CD4-positive, alpha-beta memory T cell (primary cell): Measurements from ENCODE around the gene LRRC4B. TPM values are rescaled to one million over a fixed set of nuclear protein-coding genes. Genes with fewer than 3 reads are reported as not detected.
A peak's percentile ranks its signal among the peaks of the same experiment; 100 is the strongest.

ENCODE experiments used
- CTCF ChIA-PET: fragments of 350-600 bp; sonication (Branson Sonifier 250); formaldehyde crosslinking; loops from one replicate; lab custom pipeline; 2021; ENCODE audit warnings: inconsistent platforms; ENCODE audit not compliant: partially characterized antibody; lab: Charles Lee
- POLR2A ChIA-PET: fragments of 350-600 bp; sonication (Branson Sonifier 250); formaldehyde crosslinking; loops from one replicate; lab custom pipeline; 2021; ENCODE audit not compliant: partially characterized antibody; lab: Charles Lee
- DNase-seq, 5 donors: peaks; one replicate each; pipeline versions ENCODE4 v3.0.0 to v3.0.0-alpha.2; 2020 to 2022; ENCODE audit warnings: mixed read lengths in 1 of 5
- H3K27ac ChIP-seq: one replicate; pipeline ENCODE4 v1.7.0; 2013; ENCODE audit warnings: low read depth, low read length
- H3K27me3 ChIP-seq: 2 replicates; pipeline ENCODE4 v1.7.0; 2013; ENCODE audit warnings: mild to moderate bottlenecking, low read length, moderate library complexity; ENCODE audit not compliant: insufficient read depth
- H3K36me3 ChIP-seq: 2 replicates; pipeline ENCODE4 v1.7.0; 2013; ENCODE audit warnings: mild to moderate bottlenecking, low read length, moderate library complexity; ENCODE audit not compliant: insufficient read depth
- H3K4me1 ChIP-seq: 2 replicates; pipeline ENCODE4 v1.7.0; 2013; ENCODE audit warnings: mild to moderate bottlenecking, low read length, moderate library complexity; ENCODE audit not compliant: insufficient read depth
- H3K4me3 ChIP-seq, 2 donors: one replicate each; pipeline ENCODE4 v1.7.0; 2013; ENCODE audit warnings: low read length in 2 of 2, mild to moderate bottlenecking in 1 of 2
- H3K9me3 ChIP-seq, 2 donors: one replicate each; pipeline ENCODE4 v1.7.0; 2013; ENCODE audit warnings: low read length in 2 of 2, control low read depth in 1 of 2; ENCODE audit not compliant: control insufficient read depth in 1 of 2
- H3K27ac Mint-ChIP-seq, 7 donors: one replicate each; pipeline ENCODE4 v1.8.0; 2020 to 2021; ENCODE audit warnings: mixed read lengths in 7 of 7, mild to moderate bottlenecking in 6 of 7, inconsistent platforms in 3 of 7, moderate library complexity in 3 of 7
- H3K27me3 Mint-ChIP-seq, 2 donors: one replicate each; pipeline ENCODE4 v1.8.0; 2020 to 2021; ENCODE audit warnings: mixed read lengths in 2 of 2
- H3K36me3 Mint-ChIP-seq, 2 donors: one replicate each; pipeline ENCODE4 v1.8.0; 2020 to 2021; ENCODE audit warnings: mixed read lengths in 2 of 2, inconsistent platforms in 1 of 2, mild to moderate bottlenecking in 1 of 2
- H3K4me1 Mint-ChIP-seq, 4 donors: one replicate each; pipeline ENCODE4 v1.8.0; 2020 to 2021; ENCODE audit warnings: mixed read lengths in 4 of 4, mild to moderate bottlenecking in 1 of 4
- H3K4me3 Mint-ChIP-seq, 8 donors: one replicate each; pipeline ENCODE4 v1.8.0; 2020 to 2021; ENCODE audit warnings: mixed read lengths in 8 of 8, mild to moderate bottlenecking in 7 of 8, moderate library complexity in 6 of 8, inconsistent platforms in 3 of 8
- H3K9me3 Mint-ChIP-seq, 8 donors: one replicate each; pipeline ENCODE4 v1.8.0; 2020 to 2021; ENCODE audit warnings: mixed read lengths in 8 of 8, mild to moderate bottlenecking in 5 of 8, inconsistent platforms in 3 of 8, moderate library complexity in 1 of 8
- intact Hi-C: fragments of 100-400 bp; cut with micrococcal nuclease; formaldehyde crosslinking; loops from one replicate; pipeline ENCODE4 v1.15.1; 2023
- polyA plus RNA-seq, 2 donors: library from polyadenylated mRNA; unstranded; fragments of 300-500 nt; fragmentation: Illumina TruSeq; gene quantifications; one replicate each; pipeline ENCODE4 v1.2.3, GENCODE V29; 2021
- total RNA-seq, 2 experiments: library from RNA; stranded (reverse); gene quantifications; one replicate each; pipeline ENCODE4 v1.2.3, GENCODE V29; 2021

The LRRC4B gene
- total and polyA plus RNA-seq, 4 experiments from 2014 or later, result 0.08 TPM; not detected in 3

- Mint-ChIP-seq H3K36me3 (peaks cover 9 to 11% of the 10 kb centered on the region in 2 donors), H3K27me3 (no peaks in the 10 kb centered on the region), H3K4me3 (peak overlapping the region in 1 of 8 donors; percentile 29), H3K27ac (peak overlapping the region in 6 of 7 donors; percentile 43 to 83 (median 62)), H3K9me3 (no peaks in the 10 kb centered on the region), H3K4me1 (peaks cover 20 to 40% (median 27%) of the 10 kb centered on the region in 4 donors)
- no peak overlapping the region for H3K27ac ChIP-seq
- H3K4me3 ChIP-seq, result no peak overlapping the region
- H3K4me1 ChIP-seq, result peaks cover 12% of the 10 kb centered on the region
- no peak for DNase-seq
- CTCF ChIA-PET, result no interaction called here
- intact Hi-C loops, result no loop called here
- H3K9me3 ChIP-seq, result no peaks in the 10 kb centered on the region
- POLR2A ChIA-PET, result no interaction called here
- no peaks in the 10 kb centered on the region for H3K27me3 ChIP-seq
- no peaks in the 10 kb centered on the region for H3K36me3 ChIP-seq
Measured at GRCh38 chr19:50490991-50491472, 77.2 kb downstream of the LRRC4B start.

GRCh38 chr19:50490411-50490811, 77.8 kb downstream of the LRRC4B start:
- no peaks in the 10 kb centered on the region for H3K9me3 ChIP-seq
- H3K27ac Mint-ChIP-seq, result peak overlapping the region in 2 of 7 donors; percentile 17 to 55
- ChIA-PET POLR2A (no interaction called here), CTCF (no interaction called here)
- H3K27ac ChIP-seq, result no peak overlapping the region
- peaks cover 20 to 40% (median 29%) of the 10 kb centered on the region in 4 donors for H3K4me1 Mint-ChIP-seq
- H3K4me1 ChIP-seq, result peaks cover 12% of the 10 kb centered on the region
- H3K4me3 Mint-ChIP-seq, result no peak overlapping the region
- no peak for DNase-seq
- H3K36me3 Mint-ChIP-seq, result peaks cover 12 to 15% of the 10 kb centered on the region in 2 donors
- H3K9me3 Mint-ChIP-seq, result peaks cover 0 to 2% (median 0%) of the 10 kb centered on the region in 8 donors
- H3K27me3 ChIP-seq, result no peaks in the 10 kb centered on the region
- no peaks in the 10 kb centered on the region for H3K36me3 ChIP-seq
- no peaks in the 10 kb centered on the region for H3K27me3 Mint-ChIP-seq
- no peak overlapping the region for H3K4me3 ChIP-seq
- intact Hi-C loops, result no loop called here

GRCh38 chr19:50489461-50490011, 78.7 kb downstream of the LRRC4B start:
- Mint-ChIP-seq H3K36me3 (peaks cover 13 to 17% of the 10 kb centered on the region in 2 donors), H3K4me1 (peaks cover 20 to 40% (median 29%) of the 10 kb centered on the region in 4 donors), H3K27ac (no peak overlapping the region), H3K27me3 (no peaks in the 10 kb centered on the region), H3K4me3 (peak overlapping the region in 1 of 8 donors; percentile 34), H3K9me3 (peaks cover 0 to 2% (median 0%) of the 10 kb centered on the region in 8 donors)
- Histone ChIP-seq H3K4me1 (peaks cover 12% of the 10 kb centered on the region), H3K27ac (no peak overlapping the region), H3K36me3 (no peaks in the 10 kb centered on the region), H3K9me3 (no peaks in the 10 kb centered on the region), H3K27me3 (no peaks in the 10 kb centered on the region), H3K4me3 (no peak overlapping the region)
- intact Hi-C loops, result no loop called here
- ChIA-PET CTCF (no interaction called here), POLR2A (no interaction called here)
- no peak for DNase-seq

DNA sequence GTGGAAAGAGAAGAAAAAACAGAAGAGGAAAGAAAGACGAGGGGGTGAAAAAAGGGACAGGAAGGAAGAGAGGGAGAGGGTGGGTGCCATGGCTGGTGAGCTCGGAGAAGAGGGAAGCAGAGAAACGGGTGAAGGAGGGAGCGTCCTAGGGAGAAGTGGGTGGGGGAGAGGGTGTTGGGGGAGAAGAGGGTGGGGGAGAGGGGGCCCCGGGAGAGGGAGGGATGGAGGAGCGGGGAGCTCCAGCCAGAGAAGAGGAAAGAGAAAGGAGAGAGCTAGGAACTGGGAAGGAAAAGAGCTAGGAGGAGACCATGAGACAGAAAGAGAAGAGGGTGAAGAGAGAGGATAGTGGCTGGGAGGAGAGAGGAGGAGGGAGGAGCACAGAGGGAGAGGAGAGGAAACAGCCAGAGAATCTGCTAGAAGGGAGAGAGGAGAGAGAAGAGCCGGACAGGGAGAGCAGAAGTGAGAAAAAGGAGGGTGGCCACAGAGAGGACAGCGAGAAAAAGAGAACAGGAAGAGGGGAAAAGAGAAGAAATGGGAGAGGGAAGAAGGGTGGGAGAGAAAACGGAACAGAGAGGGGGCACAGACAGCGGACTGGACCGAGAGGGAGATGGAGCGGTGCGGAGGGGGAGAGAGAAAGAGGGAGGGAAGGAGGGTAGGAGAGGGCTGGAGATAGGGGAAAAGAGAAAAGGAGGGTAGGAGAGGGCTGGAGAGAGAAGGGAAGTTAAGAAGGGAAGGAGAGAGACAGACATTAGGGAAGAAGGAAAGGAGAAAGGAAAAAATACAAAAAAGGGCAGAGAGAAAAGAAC, 79.6 kb downstream of the LRRC4B start:
- Mint-ChIP-seq H3K9me3 (peaks cover 0 to 2% (median 0%) of the 10 kb centered on the region in 8 donors), H3K4me1 (peaks cover 20 to 40% (median 29%) of the 10 kb centered on the region in 4 donors)
- CTCF ChIA-PET, result no interaction called here

DNA sequence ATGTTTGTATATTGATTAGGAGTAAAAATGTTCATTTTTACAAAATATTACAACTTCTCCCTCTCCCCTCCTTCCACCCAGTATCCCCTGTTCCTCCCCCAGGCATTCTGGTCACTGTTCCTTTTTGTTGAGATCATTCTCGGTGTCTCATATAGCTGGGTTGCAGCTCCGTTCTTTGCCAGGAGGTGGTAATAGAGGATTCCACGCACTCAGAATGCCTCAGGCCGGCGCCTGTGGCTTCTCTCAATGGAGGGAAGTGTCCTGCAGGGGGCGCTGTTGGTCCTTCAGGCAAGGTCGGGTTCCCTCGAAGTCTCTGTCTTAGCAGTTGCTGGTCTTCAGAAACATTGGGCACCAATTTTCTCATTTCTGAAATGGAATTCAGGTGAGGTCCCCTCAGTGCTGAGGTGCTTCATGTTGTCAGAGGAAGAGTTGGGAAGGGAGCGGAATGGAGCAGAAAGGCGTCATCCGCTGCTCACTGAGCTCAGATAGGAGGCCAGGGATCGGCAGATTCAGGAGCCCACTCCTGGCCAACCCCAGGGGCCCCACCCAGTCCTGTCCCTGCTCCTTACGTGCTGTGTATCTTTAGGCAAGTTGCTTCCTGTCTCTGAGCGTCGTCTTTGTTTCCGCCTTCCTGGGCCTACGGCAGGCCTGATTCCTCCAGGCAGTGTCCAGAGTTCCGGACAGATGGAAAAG, 81.3 kb downstream of the LRRC4B start:
- no peak overlapping the region for H3K4me3 ChIP-seq
- H3K4me1 ChIP-seq, result peaks cover 8% of the 10 kb centered on the region
- no peaks in the 10 kb centered on the region for H3K9me3 ChIP-seq
- Mint-ChIP-seq H3K4me1 (peaks cover 16 to 34% (median 24%) of the 10 kb centered on the region in 4 donors), H3K27me3 (no peaks in the 10 kb centered on the region), H3K9me3 (peaks cover 0 to 2% (median 0%) of the 10 kb centered on the region in 8 donors), H3K27ac (peak overlapping the region in 1 of 7 donors; percentile 30), H3K4me3 (no peak overlapping the region), H3K36me3 (peaks cover 19 to 29% of the 10 kb centered on the region in 2 donors)
- H3K27ac ChIP-seq, result no peak overlapping the region
- POLR2A ChIA-PET, result interaction anchor here (1.1 kb wide), 1 partner anchor 24 kb away, joined by 3 read pairs; the partner anchor contains the start of gene JOSD2
- intact Hi-C loops, result no loop called here
- no peaks in the 10 kb centered on the region for H3K27me3 ChIP-seq
- H3K36me3 ChIP-seq, result peaks cover 4% of the 10 kb centered on the region
- CTCF ChIA-PET, result no interaction called here
- DNase-seq, result peak in 4 of 5 donors; percentile 22 to 27 (median 26)

More for the DNA sequence above, 79.6 kb downstream of the LRRC4B start:
- Mint-ChIP-seq H3K27me3 (no peaks in the 10 kb centered on the region), H3K4me3 (no peak overlapping the region), H3K36me3 (peaks cover 13 to 17% of the 10 kb centered on the region in 2 donors), H3K27ac (peak overlapping the region in 1 of 7 donors; percentile 6)
- H3K9me3 ChIP-seq, result no peaks in the 10 kb centered on the region
- intact Hi-C loops, result no loop called here
- H3K36me3 ChIP-seq, result no peaks in the 10 kb centered on the region
- POLR2A ChIA-PET, result no interaction called here
- H3K4me3 ChIP-seq, result no peak overlapping the region
- H3K4me1 ChIP-seq, result peaks cover 12% of the 10 kb centered on the region
- H3K27ac ChIP-seq, result no peak overlapping the region
- DNase-seq, result no peak
- H3K27me3 ChIP-seq, result no peaks in the 10 kb centered on the region

DNA sequence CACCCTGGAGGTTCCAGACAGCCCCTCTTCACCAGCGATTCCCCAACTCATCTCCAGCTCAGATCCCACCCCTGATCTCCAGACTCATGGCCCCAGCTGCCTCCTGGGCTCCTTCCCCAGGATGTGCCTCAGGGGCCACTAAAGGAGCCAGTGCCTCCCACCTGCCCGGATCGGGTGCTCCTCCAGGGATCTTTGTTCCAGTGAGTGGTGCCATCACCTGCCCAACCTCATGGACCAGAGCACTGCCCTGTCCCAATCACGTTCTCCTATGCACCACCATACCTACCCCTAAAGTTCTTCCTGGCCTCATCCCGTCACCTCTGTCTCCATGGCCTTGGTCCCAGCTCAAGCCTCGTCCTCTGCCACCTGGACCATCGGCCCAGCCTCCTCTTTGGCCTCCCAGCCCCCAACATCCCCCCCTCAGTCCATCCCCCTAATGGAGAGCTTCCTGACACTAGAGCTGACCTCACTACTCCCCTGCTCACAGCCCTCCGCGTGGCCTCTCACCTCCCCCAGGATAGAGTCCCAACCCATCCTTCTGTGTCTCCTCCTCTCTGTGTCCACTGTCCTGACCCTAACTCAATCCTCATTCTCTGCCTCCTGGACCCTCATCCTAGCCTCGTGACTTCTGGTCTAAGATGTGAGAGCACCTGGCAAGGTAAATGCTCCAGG, 82.8 kb downstream of the LRRC4B start:
- DNase-seq, result no peak
- CTCF ChIA-PET, result interaction anchor here (1.3 kb wide), 1 partner anchor 23 kb away, joined by 3 read pairs; no protein-coding TSS in a partner anchor
- Mint-ChIP-seq H3K9me3 (peaks cover 0 to 2% (median 0%) of the 10 kb centered on the region in 8 donors), H3K27ac (peak overlapping the region in 2 of 7 donors; percentile 43 to 84), H3K4me1 (peaks cover 9 to 20% (median 12%) of the 10 kb centered on the region in 4 donors), H3K36me3 (peaks cover 23 to 32% of the 10 kb centered on the region in 2 donors), H3K27me3 (no peaks in the 10 kb centered on the region), H3K4me3 (no peak overlapping the region)
- POLR2A ChIA-PET, result interaction anchor here (1.1 kb wide), 1 partner anchor 26 kb away, joined by 5 read pairs; the partner anchor contains the start of gene JOSD2
- Histone ChIP-seq H3K27ac (no peak overlapping the region), H3K4me1 (no peaks in the 10 kb centered on the region), H3K4me3 (no peak overlapping the region), H3K9me3 (no peaks in the 10 kb centered on the region), H3K27me3 (no peaks in the 10 kb centered on the region), H3K36me3 (peaks cover 17% of the 10 kb centered on the region)
- intact Hi-C loops, result no loop called here
